ENCODE data around the gene SLC22A14.

The SLC22A14 gene

GRCh38 chr3:38347421-38348200 lies 65.5 kb downstream of the SLC22A14 start:
- H3K4me3 ChIP-seq (replicated peaks; ENCODE audit: low read depth, low read length) = peak overlapping the region; percentile 67
- TF ChIP-seq CTCF (IDR thresholded peaks at IDR 0.05; ENCODE audit: low read depth, low read length, missing control alignments) = no peak
- no peak for DNase-seq (ENCODE audit: extremely low read depth, low read depth)

DNA sequence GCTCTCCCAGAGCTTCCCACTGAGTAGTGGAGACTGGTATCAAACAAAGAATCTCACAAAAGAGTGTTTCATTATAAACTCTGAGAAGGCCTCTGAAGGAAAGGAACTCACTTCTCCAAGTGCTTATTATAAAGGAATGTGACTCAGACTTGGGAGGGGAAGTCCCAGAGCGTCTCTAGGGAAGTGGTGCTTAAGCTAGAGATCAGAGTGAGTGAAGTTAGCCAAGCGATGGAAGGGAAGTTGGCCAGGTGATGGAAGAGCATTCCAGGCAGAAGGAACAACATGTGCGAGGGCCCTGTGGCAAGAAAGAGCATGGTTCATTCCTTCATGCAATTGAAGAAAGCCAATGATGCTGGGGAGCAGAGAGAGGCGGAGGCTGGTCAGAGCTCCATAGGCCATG lies 66.8 kb downstream of the SLC22A14 start:
- no peak for DNase-seq (ENCODE audit: extremely low read depth, low read depth)
- H3K4me3 ChIP-seq (replicated peaks; ENCODE audit: low read depth, low read length) = no peak overlapping the region
- no peak for TF ChIP-seq CTCF (IDR thresholded peaks at IDR 0.05; ENCODE audit: low read depth, low read length, missing control alignments)

GRCh38 chr3:38349684-38350359 lies 67.7 kb downstream of the SLC22A14 start:
- H3K4me3 ChIP-seq (replicated peaks; ENCODE audit: low read depth, low read length) = no peak overlapping the region
- TF ChIP-seq CTCF (IDR thresholded peaks at IDR 0.05; ENCODE audit: low read depth, low read length, missing control alignments) = no peak
- DNase-seq (ENCODE audit: extremely low read depth, low read depth) = no peak

DNA sequence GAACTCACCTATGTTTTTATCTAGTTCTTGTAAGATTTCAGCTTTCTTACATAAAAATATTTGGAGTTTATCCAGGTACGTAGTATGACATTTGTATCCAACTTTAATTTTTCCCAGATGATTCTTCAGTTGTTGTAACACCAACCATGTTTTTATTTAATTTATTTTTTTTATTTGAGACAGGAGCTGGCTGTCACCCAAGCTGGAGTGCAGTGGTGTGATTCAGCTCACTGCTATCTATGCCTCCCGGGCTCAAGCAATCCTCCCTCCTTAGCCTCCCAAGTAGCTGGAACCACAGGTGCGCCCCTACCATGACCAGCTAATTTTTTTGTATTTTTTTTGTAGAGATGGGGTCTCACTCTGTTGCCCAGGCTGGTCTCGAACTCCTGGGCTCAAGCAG lies 71.1 kb downstream of the SLC22A14 start:
- TF ChIP-seq CTCF (IDR thresholded peaks at IDR 0.05; ENCODE audit: low read depth, low read length, missing control alignments) = no peak
- DNase-seq (ENCODE audit: extremely low read depth, low read depth) = no peak
- H3K4me3 ChIP-seq (replicated peaks; ENCODE audit: low read depth, low read length) = no peak overlapping the region

- no peak for TF ChIP-seq CTCF (IDR thresholded peaks at IDR 0.05; ENCODE audit: low read depth, low read length, missing control alignments)
- DNase-seq (ENCODE audit: extremely low read depth, low read depth) = peak; percentile 63
- no peak overlapping the region for H3K4me3 ChIP-seq (replicated peaks; ENCODE audit: low read depth, low read length)
Observed at GRCh38 chr3:38354588-38355330, 72.7 kb downstream of the SLC22A14 start.

DNA sequence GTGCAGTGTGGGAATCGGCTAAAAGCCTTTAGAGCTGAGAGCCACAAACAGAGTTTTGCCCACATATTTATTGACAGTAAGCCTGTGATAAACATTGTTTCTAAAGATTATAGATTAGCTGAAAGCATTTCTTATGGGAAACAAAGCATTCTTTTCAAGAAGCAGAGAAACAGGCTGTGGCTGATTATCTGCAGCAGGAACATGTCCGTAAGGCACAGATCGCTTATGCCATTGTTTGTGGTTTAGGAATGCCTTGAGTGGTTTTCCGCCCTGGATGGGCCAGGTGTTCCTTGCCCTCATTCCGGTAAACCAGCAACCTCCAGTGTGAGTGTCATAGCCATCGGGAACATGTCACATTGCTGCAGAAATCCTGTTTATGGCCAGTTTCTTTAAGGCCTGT lies 76.9 kb downstream of the SLC22A14 start:
- H3K4me3 ChIP-seq (replicated peaks; ENCODE audit: low read depth, low read length) = no peak overlapping the region
- DNase-seq (ENCODE audit: extremely low read depth, low read depth) = no peak
- no peak for TF ChIP-seq CTCF (IDR thresholded peaks at IDR 0.05; ENCODE audit: low read depth, low read length, missing control alignments)
